H9 (cell line): ENCODE measurements around the gene CDC27. TPM values are rescaled to one million over a fixed set of nuclear protein-coding genes. Genes with fewer than 3 reads are reported as not detected.
A peak's percentile ranks its signal among the peaks of the same experiment; 100 is the strongest.

Experiments used
- DNase-seq: peaks from one replicate; pipeline ENCODE4 v3.0.0-alpha.2; 2017
- H2AFZ ChIP-seq: one replicate; pipeline ENCODE4 v1.6.1; 2013; ENCODE audit warnings: mild to moderate bottlenecking, low read length, control low read depth, moderate library complexity
- H2AK5ac ChIP-seq: 2 replicates; pipeline ENCODE4 v1.6.1; 2013; ENCODE audit warnings: low read length, control low read depth, mixed read lengths; ENCODE audit not compliant: insufficient read length
- H2BK120ac ChIP-seq: one replicate; pipeline ENCODE4 v1.6.1; 2013; ENCODE audit warnings: low read depth, mild to moderate bottlenecking, low read length, control low read depth, inconsistent platforms; ENCODE audit not compliant: poor library complexity, severe bottlenecking
- H2BK12ac ChIP-seq: 2 replicates; pipeline ENCODE4 v1.6.1; 2013; ENCODE audit warnings: low read length, control low read depth, mixed read lengths, low read depth; ENCODE audit not compliant: insufficient read length
- H2BK15ac ChIP-seq: 2 replicates; pipeline ENCODE4 v1.6.1; 2013; ENCODE audit warnings: low read depth, low read length, control low read depth
- H2BK20ac ChIP-seq: one replicate; pipeline ENCODE4 v1.6.1; 2013; ENCODE audit warnings: low read depth, mild to moderate bottlenecking, low read length, control low read depth, inconsistent platforms; ENCODE audit not compliant: poor library complexity, severe bottlenecking
- H2BK5ac ChIP-seq: 2 replicates; pipeline ENCODE4 v1.6.1; 2013; ENCODE audit warnings: low read length, control low read depth, mixed read lengths; ENCODE audit not compliant: insufficient read length
- H3K14ac ChIP-seq: 2 replicates; pipeline ENCODE4 v1.6.1; 2013; ENCODE audit warnings: low read length, control low read depth; ENCODE audit not compliant: insufficient read depth
- H3K18ac ChIP-seq: 2 replicates; pipeline ENCODE4 v1.6.1; 2013; ENCODE audit warnings: low read depth, mild to moderate bottlenecking, mixed read lengths, low read length, control low read depth; ENCODE audit not compliant: insufficient read length
- H3K23ac ChIP-seq: 2 replicates; pipeline ENCODE4 v1.6.1; 2013; ENCODE audit warnings: low read length, control low read depth, mixed read lengths, low read depth; ENCODE audit not compliant: insufficient read length
- H3K23me2 ChIP-seq: 2 replicates; pipeline ENCODE4 v1.6.1; 2013; ENCODE audit warnings: low read depth, mild to moderate bottlenecking, mixed read lengths, low read length, control low read depth; ENCODE audit not compliant: insufficient read length, poor library complexity, severe bottlenecking
- H3K27ac ChIP-seq: 2 replicates; pipeline ENCODE4 v1.5.1; 2013; ENCODE audit warnings: low read length, control low read depth, mixed read lengths, low read depth; ENCODE audit not compliant: insufficient read length
- H3K27me3 ChIP-seq: 2 replicates; pipeline ENCODE4 v1.6.1; 2013; ENCODE audit warnings: low read length, control low read depth, inconsistent platforms; ENCODE audit not compliant: insufficient read depth
- H3K4ac ChIP-seq: 2 replicates; pipeline ENCODE4 v1.6.1; 2013; ENCODE audit warnings: low read depth, mild to moderate bottlenecking, control low read depth, inconsistent platforms, low read length, moderate library complexity
- H3K4me1 ChIP-seq: 2 replicates; pipeline ENCODE4 v1.6.1; 2013; ENCODE audit warnings: low read length, control low read depth, inconsistent platforms; ENCODE audit not compliant: insufficient read depth
- H3K4me2 ChIP-seq: 2 replicates; pipeline ENCODE4 v1.6.1; 2013; ENCODE audit warnings: low read length, control low read depth, mixed read lengths; ENCODE audit not compliant: insufficient read length, insufficient read depth
- H3K56ac ChIP-seq: 2 replicates; pipeline ENCODE4 v1.6.1; 2013; ENCODE audit warnings: low read depth, mild to moderate bottlenecking, mixed read lengths, low read length, control low read depth; ENCODE audit not compliant: insufficient read length
- H3K79me1 ChIP-seq: 2 replicates; pipeline ENCODE4 v1.6.1; 2013; ENCODE audit warnings: low read depth, mild to moderate bottlenecking, moderate library complexity, low read length, control low read depth, inconsistent platforms; ENCODE audit not compliant: insufficient read depth, poor library complexity, severe bottlenecking
- H3K79me2 ChIP-seq: 2 replicates; pipeline ENCODE4 v1.6.1; 2013; ENCODE audit warnings: low read length, control low read depth, inconsistent platforms; ENCODE audit not compliant: insufficient read depth
- H3K9ac ChIP-seq: 2 replicates; pipeline ENCODE4 v1.6.1; 2013; ENCODE audit warnings: low read length, control low read depth, mixed read lengths; ENCODE audit not compliant: insufficient read length; ENCODE audit errors: extremely low read depth
- H3K9me3 ChIP-seq: one replicate; pipeline ENCODE4 v1.6.1; 2013; ENCODE audit warnings: low read depth, low read length, inconsistent platforms; ENCODE audit not compliant: control insufficient read depth
- H3T11ph ChIP-seq: one replicate; pipeline ENCODE4 v1.6.1; 2013; ENCODE audit warnings: mild to moderate bottlenecking, low read length, control low read depth, inconsistent platforms
- H4K20me1 ChIP-seq: one replicate; pipeline ENCODE4 v1.6.1; 2013; ENCODE audit not compliant: control insufficient read depth, insufficient read length, insufficient read depth
- H4K5ac ChIP-seq: 2 replicates; pipeline ENCODE4 v1.6.1; 2013; ENCODE audit warnings: low read depth, mild to moderate bottlenecking, mixed read lengths, low read length, control low read depth; ENCODE audit not compliant: insufficient read length
- H4K8ac ChIP-seq: replicated peaks from 2 replicates; pipeline ENCODE4 v1.6.1; 2013; ENCODE audit warnings: low read length, control low read depth, mixed read lengths, low read depth; ENCODE audit not compliant: insufficient read length
- H4K91ac ChIP-seq: 2 replicates; pipeline ENCODE4 v1.6.1; 2013; ENCODE audit warnings: low read depth, mild to moderate bottlenecking, moderate library complexity, mixed read lengths, low read length, control low read depth; ENCODE audit not compliant: insufficient read length
- H3K27ac Mint-ChIP-seq, 3 experiments: 2 replicates in 2 of 3; 3 replicates in 1 of 3; pipeline ENCODE4 v1.8.0; 2020 to 2021; ENCODE audit warnings: mixed read lengths in 3 of 3, mild to moderate bottlenecking in 1 of 3, moderate library complexity in 1 of 3
- H3K27me3 Mint-ChIP-seq: 2 replicates; pipeline ENCODE4 v1.8.0; 2021; ENCODE audit warnings: low read depth, mild to moderate bottlenecking, moderate library complexity, mixed read lengths
- H3K36me3 Mint-ChIP-seq, 3 experiments: 2 replicates in 2 of 3; 3 replicates in 1 of 3; pipeline ENCODE4 v1.8.0; 2020 to 2021; ENCODE audit warnings: low read depth in 3 of 3, mixed read lengths in 3 of 3; ENCODE audit not compliant: insufficient read depth in 1 of 3
- H3K4me1 Mint-ChIP-seq, 2 experiments: 2 replicates each; pipeline ENCODE4 v1.8.0; 2020; ENCODE audit warnings: mixed read lengths in 2 of 2
- H3K4me3 Mint-ChIP-seq, 2 experiments: 2 replicates in 1 of 2; 3 replicates in 1 of 2; pipeline ENCODE4 v1.8.0; 2020 to 2021; ENCODE audit warnings: mild to moderate bottlenecking in 2 of 2, mixed read lengths in 2 of 2, moderate library complexity in 1 of 2
- H3K9me3 Mint-ChIP-seq, 2 experiments: 2 replicates in 1 of 2; 3 replicates in 1 of 2; pipeline ENCODE4 v1.8.0; 2020; ENCODE audit warnings: mild to moderate bottlenecking in 2 of 2, mixed read lengths in 2 of 2, moderate library complexity in 1 of 2
- CTCF ChIP-seq: fragments of 200-600 bp; sonication (generic); conservative IDR thresholded peaks from 3 replicates; pipeline ENCODE4 v1.8.0; 2021; ENCODE audit warnings: antibody characterized with exemption, mild to moderate bottlenecking
- WGBS: extraction: QIAGEN DNeasy Blood & Tissue Kit; methylation state at CpG from one replicate; pipeline ENCODE4 v1.1.7; 2013; ENCODE audit warnings: missing lambda C conversion rate, low lambda C conversion rate, mixed read lengths; ENCODE audit not compliant: insufficient read length; ENCODE audit errors: extremely low coverage; 5-methylcytosine and 5-hydroxymethylcytosine counted together
- total RNA-seq: library from RNA; stranded (reverse); gene quantifications from 2 replicates; pipeline ENCODE4 v1.2.1, GENCODE V29; 2021

Gene CDC27
- total RNA-seq, 1 experiment from 2014 or later, result 82.5 TPM

DNA sequence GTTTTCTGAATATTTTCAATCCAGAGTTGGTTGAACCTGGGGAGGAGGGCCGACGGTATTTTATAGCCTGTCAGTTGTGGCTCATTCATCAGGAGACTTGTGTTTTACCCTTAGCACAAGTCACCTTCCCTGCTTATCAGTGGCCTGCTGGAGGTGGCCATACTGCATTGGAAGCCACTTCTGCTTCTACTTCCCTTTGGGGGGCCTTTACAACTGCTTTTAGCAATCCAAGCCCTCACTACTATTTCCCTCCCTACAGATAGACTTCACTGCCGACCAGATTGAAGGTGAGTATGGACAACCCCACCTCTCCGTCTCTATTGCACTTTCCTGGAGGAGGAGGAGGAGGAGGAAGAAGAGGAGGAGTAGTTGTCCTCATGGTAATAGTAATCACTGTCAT lies 24.4 kb upstream of the CDC27 start:
- Histone ChIP-seq H2BK5ac (no peak overlapping the region), H3K9me3 (no peaks in the 10 kb centered on the region), H3K4me2 (no peak overlapping the region), H2BK12ac (no peak overlapping the region), H4K8ac (no peak overlapping the region), H3K23me2 (no peaks in the 10 kb centered on the region), H4K91ac (no peak overlapping the region), H3K9ac (no peak overlapping the region), H3K27ac (no peak overlapping the region), H3K18ac (no peak overlapping the region), H3K79me1 (no peaks in the 10 kb centered on the region), H3K14ac (no peak overlapping the region), H4K5ac (no peak overlapping the region), H3K27me3 (no peaks in the 10 kb centered on the region), H3K56ac (no peak overlapping the region), H3K4ac (no peak overlapping the region), H3K4me1 (no peaks in the 10 kb centered on the region), H2BK120ac (peak overlapping the region; percentile 63), H3K79me2 (no peaks in the 10 kb centered on the region), H3T11ph (no peak overlapping the region), H2AK5ac (no peak overlapping the region), H3K23ac (no peak overlapping the region), H2BK15ac (no peak overlapping the region), H2BK20ac (no peak overlapping the region), H2AFZ (no peak overlapping the region), H4K20me1 (no peaks in the 10 kb centered on the region)
- no CpG with 5 or more reads among the region's 4 CpGs for WGBS
- no peak overlapping the region for H3K27ac Mint-ChIP-seq
- no peaks in the 10 kb centered on the region for H3K9me3 Mint-ChIP-seq
- peaks cover 2% of the 10 kb centered on the region for H3K27me3 Mint-ChIP-seq
- no peaks in the 10 kb centered on the region for H3K36me3 Mint-ChIP-seq
- no peak for DNase-seq
- H3K4me1 Mint-ChIP-seq, result peaks cover 11% of the 10 kb centered on the region in 2 experiments; a peak in 3 of 4 replicates
- H3K4me3 Mint-ChIP-seq, result no peak overlapping the region
- TF ChIP-seq CTCF, result no peak
